HepG2 (cell line): Measurements from ENCODE around the gene DLG2. TPM values are rescaled to one million over a fixed set of nuclear protein-coding genes. Genes with fewer than 3 reads are reported as not detected.

Experiments used
- ATAC-seq: fragments of 200-7000 bp; cut with Tn5 transposase; 3 replicates; pipeline ENCODE4 v1.9.1; 2020; ENCODE audit warnings: mild to moderate bottlenecking, moderate library complexity
- BruUV-seq: library from RNA; stranded (reverse); fragments of 400-500 nt; replicated peaks from 2 replicates; lab custom pipeline; 2021; lab: Mats Ljungman, UMichigan
- CTCF ChIA-PET: fragments of 300-600 bp; formaldehyde crosslinking; extraction: SDS; loops from one replicate; lab custom pipeline; 2021; ENCODE audit warnings: low total read pairs, inconsistent platforms, low intra/inter-chr PET ratio; lab: Yijun Ruan, JAX
- POLR2A ChIA-PET: fragments of 350-600 bp; sonication (Branson Sonifier 250); formaldehyde crosslinking; loops from one replicate; lab custom pipeline; 2020; ENCODE audit warnings: antibody characterized with exemption, inconsistent platforms; lab: Yijun Ruan, JAX
- DNase-seq: peaks from one replicate; pipeline ENCODE4 v3.0.0-alpha.2; 2015; ENCODE audit warnings: low spot score
- FAIRE-seq: peaks from 3 replicates; lab custom pipeline; 2011; peaks lifted over from hg19 to GRCh38; lab: Jason Lieb, UNC
- H2AFZ ChIP-seq: one replicate; pipeline ENCODE4 v1.6.1; 2011; ENCODE audit warnings: low read length, inconsistent platforms
- H3K27ac ChIP-seq: fragments of 300-600 bp; 3 replicates; pipeline ENCODE4 v1.8.0; 2011; ENCODE audit warnings: mixed run types, mild to moderate bottlenecking, mixed read lengths, low read length, inconsistent platforms; ENCODE audit not compliant: insufficient read depth; ENCODE audit errors: extremely low read length
- H3K27me3 ChIP-seq, 2 experiments: fragments of 200-600 bp in 1 of 2; 2 replicates in 1 of 2; 3 replicates in 1 of 2; pipeline versions ENCODE4 v1.6.0 to v1.8.0; 2011; ENCODE audit warnings: low read length in 2 of 2, mild to moderate bottlenecking in 2 of 2, moderate library complexity in 2 of 2, inconsistent platforms in 1 of 2; ENCODE audit not compliant: insufficient read depth in 2 of 2, control insufficient read depth in 1 of 2
- H3K36me3 ChIP-seq, 2 experiments: fragments of 200-600 bp in 1 of 2; replicated peaks in 1 of 2; 2 replicates in 1 of 2; 3 replicates in 1 of 2; pipeline versions ENCODE4 v1.5.1 to v1.8.0; 2011; ENCODE audit warnings: low read length in 2 of 2, inconsistent platforms in 1 of 2; ENCODE audit not compliant: insufficient read depth in 2 of 2, control insufficient read depth in 1 of 2
- H3K4me1 ChIP-seq: 2 replicates; pipeline ENCODE4 v1.5.1; 2012; ENCODE audit warnings: low read length, inconsistent platforms; ENCODE audit not compliant: insufficient read depth
- H3K4me2 ChIP-seq: 2 replicates; pipeline ENCODE4 v1.6.0; 2011; ENCODE audit warnings: low read depth, low read length, inconsistent platforms
- H3K4me3 ChIP-seq, 3 experiments: fragments of 200-600 bp in 1 of 3; sonication (generic), shearing (Covaris generic) in 1 of 3; replicated peaks in 1 of 3; 2 replicates each; pipeline ENCODE4 v1.5.1; 2011 to 2016; ENCODE audit warnings: low read length in 3 of 3, inconsistent platforms in 2 of 3, low read depth in 2 of 3, mild to moderate bottlenecking in 2 of 3, control low read depth in 1 of 3, mixed read lengths in 1 of 3; ENCODE audit not compliant: insufficient read depth in 1 of 3
- H3K79me2 ChIP-seq: one replicate; pipeline ENCODE4 v1.6.1; 2011; ENCODE audit warnings: low read length, inconsistent platforms; ENCODE audit not compliant: insufficient read depth
- H3K9ac ChIP-seq: 2 replicates; pipeline ENCODE4 v1.6.0; 2011; ENCODE audit warnings: mild to moderate bottlenecking, low read depth, low read length, inconsistent platforms; ENCODE audit not compliant: insufficient read depth
- H3K9me3 ChIP-seq: 2 replicates; pipeline ENCODE4 v1.5.1; 2012; ENCODE audit warnings: mild to moderate bottlenecking, low read length
- H4K20me1 ChIP-seq: 2 replicates; pipeline ENCODE4 v1.6.0; 2011; ENCODE audit warnings: inconsistent platforms, mild to moderate bottlenecking, low read length, moderate library complexity; ENCODE audit not compliant: insufficient read depth
- ARID3A ChIP-seq: IDR thresholded peaks from 2 replicates; pipeline ENCODE4 v1.6.1; 2012; ENCODE audit warnings: low read depth, low read length, improper control_type of control experiment
- FOXP1 ChIP-seq, 2 experiments: fragments of 450-650 bp in 1 of 2; IDR thresholded peaks; 2 replicates each; pipeline ENCODE4 v1.6.1; 2017 to 2018; ENCODE audit warnings: antibody characterized with exemption in 1 of 2
- GABPB1 ChIP-seq: IDR thresholded peaks from 2 replicates; pipeline ENCODE4 v1.6.1; 2016; ENCODE audit warnings: mild to moderate bottlenecking, missing genetic modification reagents, moderate library complexity, missing compliant biosample characterization
- MAFF ChIP-seq: IDR thresholded peaks from 2 replicates; pipeline ENCODE4 v1.6.1; 2011; ENCODE audit warnings: low read depth, low read length, improper control_type of control experiment
- MAFK ChIP-seq, 2 experiments: IDR thresholded peaks in 1 of 2; conservative IDR thresholded peaks in 1 of 2; 2 replicates each; pipeline ENCODE4 v1.6.1; 2011; ENCODE audit warnings: improper control_type of control experiment in 2 of 2, low read length in 2 of 2
- TFDP2 ChIP-seq: sonication (generic); formaldehyde crosslinking; IDR thresholded peaks from 2 replicates; pipeline ENCODE4 v1.4.0; 2020; ENCODE audit warnings: missing genetic modification reagents
- ZNF407 ChIP-seq: sonication (generic); formaldehyde crosslinking; IDR thresholded peaks from one replicate; pipeline ENCODE4 v1.5.1; 2020; ENCODE audit warnings: mild to moderate bottlenecking, missing genetic modification reagents; ENCODE audit errors: not compliant biosample characterization
- WGBS: methylation state at CpG from one replicate; pipeline ENCODE4 v1.1.6; 2017; ENCODE audit warnings: low lambda C conversion rate; 5-methylcytosine and 5-hydroxymethylcytosine counted together
- in situ Hi-C: cut with HindIII; loops from 2 replicates; pipeline ENCODE4 v1.10.0; 2017; ENCODE audit warnings: low pct_unique_long_range_greater_than_20kb; ENCODE audit not compliant: extremely low pct_ligation_motif_present
- intact Hi-C: fragments of 100-400 bp; cut with micrococcal nuclease; formaldehyde crosslinking; loops from one replicate; pipeline ENCODE4 v1.10.0; 2022; ENCODE audit not compliant: unreplicated experiment
- polyA plus RNA-seq, 8 experiments: library from polyadenylated mRNA; depleted of rRNA in 3 of 8; stranded (reverse) in 7 of 8; unstranded in 1 of 8; fragments of >200 nt; fragmentation: Illumina TruSeq in 4 of 8; extraction: Trizol in 4 of 8; gene quantifications; 2 replicates each; pipeline versions ENCODE4 v1.2.1 to v1.2.3, GENCODE V29; 2011 to 2016; ENCODE audit warnings: low read depth in 4 of 8, missing spikeins in 1 of 8, mixed read lengths in 1 of 8; ENCODE audit not compliant: insufficient read depth in 1 of 8
- total RNA-seq, 5 experiments: library from RNA; depleted of rRNA; stranded (reverse); fragments of >200 nt; fragmentation: Illumina TruSeq; extraction: Trizol; gene quantifications; 2 replicates each; pipeline ENCODE4 v1.2.3, GENCODE V29; 2016; ENCODE audit warnings: low read depth in 1 of 5

The DLG2 gene
- total and polyA plus RNA-seq, 2 of the 13 experiments (the other 11 are each of a cell fraction or from before 2014, with no cell fraction given): 0.46 to 1.0 TPM

GRCh38 chr11:84358034-84358433 lies 1269.1 kb downstream of the DLG2 start:
- DNase-seq: no peak
- Histone ChIP-seq H2AFZ (no peak overlapping the region), H3K36me3 (no peaks in the 10 kb centered on the region), H3K4me3 (no peak overlapping the region), H3K27me3 (no peaks in the 10 kb centered on the region), H3K9me3 (no peaks in the 10 kb centered on the region), H4K20me1 (no peaks in the 10 kb centered on the region), H3K27ac (no peak overlapping the region), H3K79me2 (no peaks in the 10 kb centered on the region), H3K9ac (no peak overlapping the region), H3K4me1 (no peaks in the 10 kb centered on the region), H3K4me2 (no peak overlapping the region)
- BruUV-seq: no TSS peak
- 15% methylated on average over 2 of the region's 2 CpGs for WGBS
- no peak for FAIRE-seq
- intact Hi-C loops: no loop called here
- ATAC-seq: no peak
- POLR2A ChIA-PET: no interaction called here
- CTCF ChIA-PET: no interaction called here
- TF ChIP-seq MAFK (conservative IDR thresholded peaks at IDR 0.05 in 1 of 2, IDR thresholded peaks at IDR 0.05 in 1 of 2; ENCODE audit: low read length in 2 of 2) (peak; percentile 71 to 84), GABPB1 (CRISPR knock-in tag) (no peak), MAFF (peak; percentile 72), FOXP1 (IDR thresholded peaks at IDR 0.05) (no peak), FOXP1 (CRISPR knock-in tag; IDR thresholded peaks at IDR 0.05) (no peak), ARID3A (no peak)
- in situ Hi-C loops: no loop called here

- TF ChIP-seq ZNF407 (CRISPR knock-in tag) (no peak), TFDP2 (CRISPR knock-in tag) (no peak)
- ChIA-PET CTCF (no interaction called here), POLR2A (no interaction called here)
- no peak for ATAC-seq
- Histone ChIP-seq H3K27me3 (no peaks in the 10 kb centered on the region), H3K9ac (no peak overlapping the region), H3K36me3 (no peaks in the 10 kb centered on the region), H3K4me1 (no peaks in the 10 kb centered on the region), H2AFZ (no peak overlapping the region), H3K79me2 (no peaks in the 10 kb centered on the region), H3K4me3 (no peak overlapping the region), H4K20me1 (no peaks in the 10 kb centered on the region), H3K27ac (no peak overlapping the region), H3K4me2 (no peak overlapping the region), H3K9me3 (no peaks in the 10 kb centered on the region)
- FAIRE-seq: no peak
- BruUV-seq: no TSS peak
- in situ Hi-C loops: no loop called here
- intact Hi-C loops: no loop called here
- DNase-seq: no peak
These were observed 1271.2 kb downstream of the DLG2 start for GRCh38 chr11:84355911-84356310.
